AG04449 (cell line): ENCODE data around the gene FBXW11.
"Not testable (repeated sequence)": the region's sequence is repeated elsewhere in the genome, so short reads cannot be mapped to it uniquely, and the experiment has no call there.

ENCODE experiments used
- CTCF ChIA-PET: fragments of 350-600 bp; formaldehyde crosslinking; extraction: SDS; loops from one replicate; lab custom pipeline; 2021; ENCODE audit warnings: antibody characterized with exemption; lab: Yijun Ruan, JAX
- POLR2A ChIA-PET: fragments of 400-600, 350-600 bp; formaldehyde crosslinking; extraction: SDS; loops from one replicate; lab custom pipeline; 2020; ENCODE audit warnings: antibody characterized with exemption, inconsistent platforms; lab: Yijun Ruan, JAX
- DNase-seq: peaks from one replicate; pipeline ENCODE4 v3.0.0-alpha.2; 2010; ENCODE audit warnings: low read depth, low spot score
- H3K4me3 ChIP-seq: 2 replicates; pipeline ENCODE4 v1.5.1; 2011; ENCODE audit warnings: low read depth, mild to moderate bottlenecking, control low read depth, low read length
- TF ChIP-seq, protein P1 (sequence below): IDR thresholded peaks from one replicate; pipeline ENCODE4 v1.5.1; 2011; ENCODE audit warnings: mild to moderate bottlenecking, moderate library complexity, low read length, control low read depth, inconsistent platforms; ENCODE audit not compliant: insufficient read depth; ENCODE audit errors: missing control alignments

The FBXW11 gene

DNA sequence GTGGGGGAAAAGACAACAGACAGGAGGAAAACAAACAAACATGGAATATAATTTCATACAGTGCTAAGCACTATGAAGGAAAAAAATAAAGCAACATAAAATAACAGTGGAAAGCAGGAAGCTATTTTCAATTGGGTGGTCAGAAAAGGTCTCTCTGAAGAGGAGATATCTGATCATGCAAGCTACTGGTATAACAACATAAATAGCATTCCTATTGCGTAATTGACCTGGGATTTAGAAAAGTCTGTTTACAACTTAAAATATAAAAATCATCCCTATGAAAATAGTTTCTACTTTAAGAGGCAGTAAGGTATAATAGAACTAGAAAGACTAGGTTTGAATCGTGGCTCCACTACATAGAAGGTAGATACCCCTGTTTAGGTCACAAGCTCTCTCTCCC, 61.4 kb downstream of the FBXW11 start:
- POLR2A ChIA-PET, result no interaction called here
- H3K4me3 ChIP-seq, result no peak overlapping the region
- CTCF ChIA-PET, result interaction anchor here (1.1 to 2.6 kb wide), 6 partner anchors 8 to 60 kb away, joined by 3 to 12 read pairs (median 4); no protein-coding TSS in a partner anchor
- TF ChIP-seq, protein P1, sequence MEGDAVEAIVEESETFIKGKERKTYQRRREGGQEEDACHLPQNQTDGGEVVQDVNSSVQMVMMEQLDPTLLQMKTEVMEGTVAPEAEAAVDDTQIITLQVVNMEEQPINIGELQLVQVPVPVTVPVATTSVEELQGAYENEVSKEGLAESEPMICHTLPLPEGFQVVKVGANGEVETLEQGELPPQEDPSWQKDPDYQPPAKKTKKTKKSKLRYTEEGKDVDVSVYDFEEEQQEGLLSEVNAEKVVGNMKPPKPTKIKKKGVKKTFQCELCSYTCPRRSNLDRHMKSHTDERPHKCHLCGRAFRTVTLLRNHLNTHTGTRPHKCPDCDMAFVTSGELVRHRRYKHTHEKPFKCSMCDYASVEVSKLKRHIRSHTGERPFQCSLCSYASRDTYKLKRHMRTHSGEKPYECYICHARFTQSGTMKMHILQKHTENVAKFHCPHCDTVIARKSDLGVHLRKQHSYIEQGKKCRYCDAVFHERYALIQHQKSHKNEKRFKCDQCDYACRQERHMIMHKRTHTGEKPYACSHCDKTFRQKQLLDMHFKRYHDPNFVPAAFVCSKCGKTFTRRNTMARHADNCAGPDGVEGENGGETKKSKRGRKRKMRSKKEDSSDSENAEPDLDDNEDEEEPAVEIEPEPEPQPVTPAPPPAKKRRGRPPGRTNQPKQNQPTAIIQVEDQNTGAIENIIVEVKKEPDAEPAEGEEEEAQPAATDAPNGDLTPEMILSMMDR, result no peak
- DNase-seq, result no peak

DNA sequence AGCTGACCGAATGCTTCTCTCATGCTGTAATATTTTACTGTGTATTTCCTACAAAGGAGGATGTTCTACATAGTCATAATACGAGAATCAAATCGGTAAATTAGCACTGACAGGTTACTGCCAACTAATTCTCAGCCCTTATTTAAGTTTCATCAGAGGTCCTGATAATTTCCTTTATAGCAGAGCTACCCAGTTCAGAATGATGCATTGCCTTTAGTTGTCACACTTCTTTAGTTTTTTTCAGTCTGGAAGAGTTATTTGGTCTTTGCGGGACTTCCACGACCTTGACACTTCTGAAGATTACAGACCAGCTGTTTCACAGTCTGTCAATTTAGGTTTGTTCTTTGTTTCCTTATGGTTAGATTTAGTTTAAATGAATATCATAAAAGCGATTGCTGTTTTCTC, 64.3 kb downstream of the FBXW11 start:
- H3K4me3 ChIP-seq, CTCF ChIA-PET, POLR2A ChIA-PET, DNase-seq: not testable (repeated sequence)

DNA sequence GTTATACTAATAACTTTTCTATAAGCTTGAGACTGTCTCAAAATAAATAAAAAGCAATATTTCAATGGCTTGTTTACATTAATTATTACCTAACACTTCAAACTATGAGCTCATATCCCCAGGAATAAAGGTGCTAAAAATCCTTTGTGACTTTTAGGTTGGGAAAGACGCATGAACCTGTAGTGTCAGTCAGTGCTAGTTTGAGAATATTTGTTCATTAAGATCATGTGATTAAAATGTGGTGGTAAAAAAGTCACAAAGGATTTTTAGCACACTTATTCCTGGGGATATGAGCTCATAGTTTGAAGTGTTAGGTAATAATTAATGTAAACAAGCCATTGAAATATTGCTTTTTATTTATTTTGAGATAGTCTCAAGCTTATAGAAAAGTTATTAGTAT, 64.8 kb downstream of the FBXW11 start:
- CTCF ChIA-PET, H3K4me3 ChIP-seq, DNase-seq, POLR2A ChIA-PET: not testable (repeated sequence)

DNA sequence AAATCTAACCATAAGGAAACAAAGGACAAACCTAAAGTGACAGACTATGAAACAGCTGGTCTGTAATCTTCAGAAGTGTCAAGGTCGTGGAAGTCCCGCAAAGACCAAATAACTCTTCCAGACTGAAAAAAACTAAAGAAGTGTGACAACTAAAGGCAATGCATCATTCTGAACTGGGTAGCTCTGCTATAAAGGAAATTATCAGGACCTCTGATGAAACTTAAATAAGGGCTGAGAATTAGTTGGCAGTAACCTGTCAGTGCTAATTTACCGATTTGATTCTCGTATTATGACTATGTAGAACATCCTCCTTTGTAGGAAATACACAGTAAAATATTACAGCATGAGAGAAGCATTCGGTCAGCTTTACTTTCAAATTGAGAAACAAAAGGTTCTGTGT, 65.2 kb downstream of the FBXW11 start:
- POLR2A ChIA-PET, H3K4me3 ChIP-seq, DNase-seq, CTCF ChIA-PET: not testable (repeated sequence)

DNA sequence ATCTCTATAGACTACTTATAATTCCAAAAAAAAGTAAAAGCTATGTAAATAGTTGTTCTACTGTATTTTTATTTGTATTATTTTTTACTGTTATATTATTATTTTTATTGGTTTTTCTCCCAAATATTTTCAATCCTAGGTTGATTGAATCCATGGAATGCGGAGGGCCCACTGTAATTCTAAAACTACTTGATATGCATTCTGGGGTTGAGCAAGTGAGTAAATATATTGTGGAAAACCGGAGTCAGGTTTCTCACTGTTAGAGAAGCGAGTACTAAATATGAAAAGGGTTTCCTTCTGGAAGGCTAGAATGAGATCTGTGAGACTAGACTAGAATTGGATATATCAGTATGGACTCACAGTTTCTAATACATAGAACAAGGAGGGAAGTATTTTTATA, 66.5 kb downstream of the FBXW11 start:
- CTCF ChIA-PET, result no interaction called here
- TF ChIP-seq, protein P1, result no peak
- POLR2A ChIA-PET, result no interaction called here
- H3K4me3 ChIP-seq, result no peak overlapping the region
- DNase-seq, result no peak

DNA sequence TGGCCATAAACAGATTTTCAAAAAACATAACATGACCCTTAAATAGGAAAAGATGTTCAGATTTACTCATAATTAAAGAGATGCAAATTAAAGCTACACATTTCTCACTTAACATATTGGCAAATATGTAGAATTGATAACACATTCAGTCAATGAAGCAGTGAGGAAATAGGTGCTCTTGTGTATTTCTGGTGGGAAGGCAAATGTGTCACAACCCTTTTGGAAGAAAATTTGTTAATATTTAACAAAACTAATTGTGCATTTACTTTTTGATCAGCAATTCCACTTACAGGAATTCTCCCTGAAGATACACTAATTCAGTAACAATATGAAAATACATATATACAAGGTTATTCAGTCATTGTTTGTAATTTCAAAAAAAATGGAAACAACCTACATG, 68.1 kb downstream of the FBXW11 start:
- no peak overlapping the region for H3K4me3 ChIP-seq
- TF ChIP-seq, protein P1, result no peak
- DNase-seq, result no peak
- ChIA-PET POLR2A (no interaction called here), CTCF (interaction anchor here (1.2 to 2.9 kb wide), 2 partner anchors 10 to 26 kb away, joined by 3 to 17 read pairs; no protein-coding TSS in a partner anchor)

DNA sequence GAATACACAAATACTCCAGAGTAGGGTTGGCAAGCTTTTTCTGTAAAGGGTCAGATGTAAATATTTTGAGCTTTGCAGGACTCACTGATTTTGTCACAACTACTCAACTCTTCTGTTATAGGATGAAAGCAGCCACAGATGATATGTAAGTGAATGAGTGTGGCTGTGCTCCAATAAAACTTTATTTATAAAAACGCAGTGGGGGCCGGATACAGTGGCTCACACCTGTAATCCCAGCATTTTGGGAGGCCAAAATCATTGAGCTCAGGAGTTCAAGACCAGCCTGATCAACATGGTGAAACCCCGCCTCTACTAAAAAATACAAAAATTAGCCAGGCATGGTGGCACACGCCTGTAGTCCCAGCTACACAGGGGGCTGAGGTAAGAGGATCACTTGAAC, 69.1 kb downstream of the FBXW11 start:
- DNase-seq, result no peak
- no peak overlapping the region for H3K4me3 ChIP-seq
- TF ChIP-seq, protein P1, result no peak
- ChIA-PET CTCF (interaction anchor here (0.8 to 2.9 kb wide), 3 partner anchors 9 to 25 kb away, joined by 3 to 17 read pairs (median 3); no protein-coding TSS in a partner anchor), POLR2A (no interaction called here)

DNA sequence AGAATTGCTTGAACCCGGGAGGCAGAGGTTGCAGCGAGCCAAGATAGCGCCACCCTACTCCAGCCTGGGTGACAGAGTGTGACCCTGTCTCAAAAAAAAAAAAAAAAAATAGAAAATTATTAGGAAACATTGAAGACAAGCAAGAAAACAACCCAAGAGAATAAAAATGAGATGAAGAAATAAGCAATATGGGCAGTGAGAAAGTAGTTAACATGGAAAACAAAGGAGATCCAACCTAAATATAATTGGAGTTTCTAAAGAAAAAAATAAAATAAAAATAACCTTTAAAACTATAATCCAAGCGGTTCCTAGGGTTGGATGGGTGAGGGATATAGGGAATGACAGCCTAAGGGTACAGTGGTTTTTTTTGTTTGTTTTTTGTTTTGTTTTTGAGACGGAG, 71.9 kb downstream of the FBXW11 start:
- CTCF ChIA-PET, result interaction anchor here (1.3 kb wide), 1 partner anchor 11 kb away, joined by 4 read pairs; no protein-coding TSS in a partner anchor
- TF ChIP-seq, protein P1, result no peak
- no peak overlapping the region for H3K4me3 ChIP-seq

More for the DNA sequence above, 71.9 kb downstream of the FBXW11 start:
- DNase-seq, result no peak
- POLR2A ChIA-PET, result no interaction called here
